Heart left ventricle (tissue), 16 donors: ENCODE measurements around the gene ATOH7. TPM values are rescaled to one million over a fixed set of nuclear protein-coding genes. Genes with fewer than 3 reads are reported as not detected.
A peak's percentile ranks its signal among the peaks of the same experiment; 100 is the strongest.

Experiments
- ATAC-seq, 4 donors: fragments of 200-7000 bp; cut with Tn5 transposase; one replicate each; pipeline ENCODE4 v1.9.1; 2020 to 2022; ENCODE audit warnings: moderate library complexity in 4 of 4, mild to moderate bottlenecking in 3 of 4, moderate number of reproducible peaks in 1 of 4
- DNase-seq, 5 donors: peaks; one replicate each; pipeline ENCODE4 v3.0.0-alpha.2; 2020
- H3K27ac ChIP-seq, 12 donors: fragments of 200-600 bp; sonication (generic) in 4 of 12; one replicate each; pipeline versions ENCODE4 v1.5.0 to v1.8.0; 2016 to 2022; ENCODE audit warnings: mild to moderate bottlenecking in 2 of 12
- H3K27me3 ChIP-seq, 9 donors: fragments of 200-600 bp; sonication (generic) in 2 of 9; one replicate each; pipeline versions ENCODE4 v1.5.1 to v1.8.0; 2016 to 2022; ENCODE audit warnings: mild to moderate bottlenecking in 3 of 9
- H3K36me3 ChIP-seq, 9 donors: fragments of 200-600 bp; sonication (generic) in 2 of 9; one replicate each; pipeline versions ENCODE4 v1.5.0 to v1.8.0; 2018 to 2022; ENCODE audit warnings: mild to moderate bottlenecking in 2 of 9
- H3K4me1 ChIP-seq, 12 donors: fragments of 200-600 bp; sonication (generic) in 4 of 12; one replicate each; pipeline versions ENCODE4 v1.5.0 to v1.8.0; 2016 to 2022; ENCODE audit warnings: mild to moderate bottlenecking in 3 of 12
- H3K4me3 ChIP-seq, 12 donors: fragments of 200-600 bp; sonication (generic) in 4 of 12; one replicate each; pipeline versions ENCODE4 v1.5.0 to v1.8.0; 2017 to 2022; ENCODE audit warnings: mild to moderate bottlenecking in 9 of 12, moderate library complexity in 4 of 12
- H3K9me3 ChIP-seq, 12 donors: fragments of 200-600 bp; sonication (generic) in 4 of 12; one replicate each; pipeline versions ENCODE4 v1.5.0 to v1.8.0; 2016 to 2022; ENCODE audit warnings: mild to moderate bottlenecking in 1 of 12
- POLR2A ChIP-seq, 2 donors: fragments of 450-650 bp; IDR thresholded peaks; one replicate each; pipeline ENCODE4 v1.6.1; 2017; ENCODE audit warnings: antibody characterized with exemption in 2 of 2, mild to moderate bottlenecking in 2 of 2, moderate library complexity in 2 of 2
- WGBS, 4 donors: extraction: QIAGEN DNeasy Blood & Tissue Kit in 2 of 4; methylation state at CpG; one replicate each; pipeline versions ENCODE4 v1.1.5 to v1.1.7; 2013 to 2018; 5-methylcytosine and 5-hydroxymethylcytosine counted together
- intact Hi-C, 10 donors: fragments of 100-400 bp; cut with DNase I; formaldehyde crosslinking; loops; one replicate each; pipeline versions ENCODE4 v1.11.1 to v1.14.2; 2022
- polyA plus RNA-seq, 2 donors: library from polyadenylated mRNA; stranded (reverse); fragments of 200-250 nt; gene quantifications; one replicate each; pipeline ENCODE4 v1.2.3, GENCODE V29; 2013
- total RNA-seq, 9 donors: library from RNA; depleted of rRNA in 2 of 9; stranded (reverse); fragments of >200 nt in 2 of 9; fragmentation: NEBNext Ultra II Directional in 3 of 9; extraction: Animal tissue kit (Norgen Biotek cat#: 25700) in 3 of 9; gene quantifications; one replicate each; pipeline versions ENCODE4 v1.1.0 to v1.2.4, GENCODE V29; 2016 to 2023
- TF ChIP-seq, protein P1 (sequence below), 12 donors: fragments of 200-600 bp; sonication (generic) in 4 of 12; IDR thresholded peaks; one replicate each; pipeline versions ENCODE4 v1.5.0 to v1.8.0; 2018 to 2022; ENCODE audit warnings: antibody characterized with exemption in 12 of 12, mild to moderate bottlenecking in 5 of 12
- donor health status: ischemic (EF 13 %, LVEDD 7.1; RV severe dilation, severe dysfunction).
- donor health status: healthy with polysubstance abuse.
- donor health status: DM: no; HTN: yes; CAD: no.
- donor health status: DM: no; HTN: no; CAD: no.
- donor health status: ischemic (EF 25% LVEDD 6.9; RV normal size, moderate dysfunction).
- donor health status: ischemic (EF 25% LVEDD 5.7; RV mildly dilated, moderate dysfunction).
- donor health status: healthy.
- donor health status: DM: yes; HTN: yes; CAD: no.
- donor health status: ischemic (EF 35%, LVEDD 5.7; RV mildly dilated, moderate dysfunction).
- donor health status: nonischemic (EF 11% LVEDD 7.7; RV severe dilation, severe dysfunction).
- donor health status: DM: yes; HTN: yes; CAD: no.
- donor health status: PGD.
- donor health status: ischemic (EF 29% LVEDD 5.4; RV normal size, mild dysfunction).
- donor health status: nonischemic (EF 23%, LVEDD 6.1; RV moderate dilation, normal function).

Gene ATOH7
- total and polyA plus RNA-seq, 11 donors, result 0.14 to 0.23 TPM; not detected in 9

DNA sequence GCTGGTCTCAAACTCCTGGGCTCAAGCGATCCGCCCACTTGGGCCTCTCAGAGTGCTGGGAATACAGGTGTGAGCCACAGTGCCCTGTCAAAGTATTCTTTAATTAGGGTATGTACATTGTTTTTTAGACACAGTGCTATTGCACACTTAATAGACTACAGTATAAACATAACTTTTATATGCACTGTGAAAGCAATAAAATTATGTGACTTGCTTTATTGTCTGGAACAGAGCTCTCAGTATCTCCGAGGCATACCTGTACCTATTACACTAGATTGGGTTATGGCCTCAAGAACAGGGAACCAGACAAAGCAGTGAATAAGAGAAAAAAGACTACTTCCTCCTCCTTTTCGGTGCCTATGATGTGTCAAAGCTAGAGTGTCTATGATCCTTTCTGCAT is 13.1 kb downstream of the ATOH7 start:
- Histone ChIP-seq H3K9me3 (no peaks in the 10 kb centered on the region), H3K27ac (no peak overlapping the region), H3K27me3 (no peaks in the 10 kb centered on the region), H3K4me1 (no peaks in the 10 kb centered on the region), H3K36me3 (peaks cover 0 to 31% (median 0%) of the 10 kb centered on the region in 9 donors), H3K4me3 (no peak overlapping the region)
- TF ChIP-seq, protein P1, sequence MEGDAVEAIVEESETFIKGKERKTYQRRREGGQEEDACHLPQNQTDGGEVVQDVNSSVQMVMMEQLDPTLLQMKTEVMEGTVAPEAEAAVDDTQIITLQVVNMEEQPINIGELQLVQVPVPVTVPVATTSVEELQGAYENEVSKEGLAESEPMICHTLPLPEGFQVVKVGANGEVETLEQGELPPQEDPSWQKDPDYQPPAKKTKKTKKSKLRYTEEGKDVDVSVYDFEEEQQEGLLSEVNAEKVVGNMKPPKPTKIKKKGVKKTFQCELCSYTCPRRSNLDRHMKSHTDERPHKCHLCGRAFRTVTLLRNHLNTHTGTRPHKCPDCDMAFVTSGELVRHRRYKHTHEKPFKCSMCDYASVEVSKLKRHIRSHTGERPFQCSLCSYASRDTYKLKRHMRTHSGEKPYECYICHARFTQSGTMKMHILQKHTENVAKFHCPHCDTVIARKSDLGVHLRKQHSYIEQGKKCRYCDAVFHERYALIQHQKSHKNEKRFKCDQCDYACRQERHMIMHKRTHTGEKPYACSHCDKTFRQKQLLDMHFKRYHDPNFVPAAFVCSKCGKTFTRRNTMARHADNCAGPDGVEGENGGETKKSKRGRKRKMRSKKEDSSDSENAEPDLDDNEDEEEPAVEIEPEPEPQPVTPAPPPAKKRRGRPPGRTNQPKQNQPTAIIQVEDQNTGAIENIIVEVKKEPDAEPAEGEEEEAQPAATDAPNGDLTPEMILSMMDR (IDR thresholded peaks at IDR 0.05), result no peak
- no peak for TF ChIP-seq POLR2A (IDR thresholded peaks at IDR 0.05)
- 79 to 89% (median 88%) methylated on average over 4 of the region's 4 CpGs for WGBS, 4 donors
- intact Hi-C loops, result loop anchor here in 3 of 10 donors (5.0 to 10.0 kb wide), 2 partner anchors 84 to 86 kb away; no protein-coding TSS in a partner anchor
- ATAC-seq (no peak), DNase-seq (no peak)

- H3K4me1 ChIP-seq, result no peaks in the 10 kb centered on the region
- 63 to 67% (median 64%) methylated on average over 8 of the region's 8 CpGs for WGBS, 4 donors
- no peak for TF ChIP-seq POLR2A (IDR thresholded peaks at IDR 0.05)
- TF ChIP-seq, protein P1 (IDR thresholded peaks at IDR 0.05), result peak; percentile 34 to 64 (median 50)
- H3K9me3 ChIP-seq, result no peaks in the 10 kb centered on the region
- DNase-seq, result no peak
- H3K4me3 ChIP-seq, result no peak overlapping the region
- no peak for ATAC-seq
- intact Hi-C loops, result loop anchor here in 8 of 10 donors (2.0 to 10.0 kb wide), 4 partner anchors 89 to 134 kb away; no protein-coding TSS in a partner anchor
- H3K36me3 ChIP-seq, result peaks cover 0 to 73% (median 20%) of the 10 kb centered on the region in 9 donors
- H3K27ac ChIP-seq, result no peak overlapping the region
- no peaks in the 10 kb centered on the region for H3K27me3 ChIP-seq
Observed at GRCh38 chr10:68212721-68213352, 19.1 kb downstream of the ATOH7 start.

DNA sequence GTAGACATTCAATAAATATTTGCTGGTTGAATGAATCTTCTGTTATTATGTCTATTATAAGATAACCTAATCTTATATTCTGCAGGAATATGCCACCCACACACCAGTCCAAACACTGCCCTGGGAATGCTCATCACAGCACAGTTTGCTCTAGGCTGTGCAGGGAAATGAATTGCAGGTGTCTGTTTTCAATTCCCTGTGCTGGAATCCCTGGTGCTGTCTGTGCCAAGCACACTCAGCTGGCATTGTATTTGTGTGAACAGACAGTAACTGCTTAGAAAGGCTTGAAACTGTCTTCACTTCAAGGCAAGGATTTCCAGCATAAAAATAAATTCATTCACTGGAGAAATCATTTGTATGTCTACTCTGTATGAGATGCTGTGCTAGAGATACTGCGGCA is 20.2 kb downstream of the ATOH7 start:
- intact Hi-C loops, result loop anchor here in 8 of 10 donors (2.0 to 10.0 kb wide), 4 partner anchors 91 to 136 kb away; no protein-coding TSS in a partner anchor
- TF ChIP-seq, protein P1 (IDR thresholded peaks at IDR 0.05), result no peak
- TF ChIP-seq POLR2A (IDR thresholded peaks at IDR 0.05), result no peak
- peaks cover 0 to 84% (median 20%) of the 10 kb centered on the region in 9 donors for H3K36me3 ChIP-seq
- DNase-seq, result no peak
- peak in 1 of 4 donors; percentile 71 for ATAC-seq
- no peaks in the 10 kb centered on the region for H3K4me1 ChIP-seq
- H3K27me3 ChIP-seq, result no peaks in the 10 kb centered on the region
- H3K27ac ChIP-seq, result no peak overlapping the region
- no peaks in the 10 kb centered on the region for H3K9me3 ChIP-seq
- H3K4me3 ChIP-seq, result no peak overlapping the region
- WGBS, 4 donors, result 61 to 90% (median 73%) methylated on average over 1 of the region's 1 CpG

- Histone ChIP-seq H3K27me3 (no peaks in the 10 kb centered on the region), H3K9me3 (no peaks in the 10 kb centered on the region), H3K27ac (no peak overlapping the region), H3K4me1 (no peaks in the 10 kb centered on the region), H3K4me3 (no peak overlapping the region), H3K36me3 (peaks cover 0 to 77% (median 27%) of the 10 kb centered on the region in 9 donors)
- DNase-seq, result no peak
- TF ChIP-seq POLR2A (IDR thresholded peaks at IDR 0.05), result no peak
- TF ChIP-seq, protein P1 (IDR thresholded peaks at IDR 0.05), result peak in 5 of 12 donors; percentile 7 to 35 (median 17)
- intact Hi-C loops, result no loop called here
- ATAC-seq, result peak in 1 of 4 donors; percentile 31
- WGBS, 4 donors, result 49 to 56% (median 52%) methylated on average over 10 of the region's 10 CpGs
Observed at GRCh38 chr10:68208424-68209042, 23.4 kb downstream of the ATOH7 start.
